PC-3 (cell line): ENCODE results near the gene ENO3. TPM values are rescaled to one million over a fixed set of nuclear protein-coding genes. Genes with fewer than 3 reads are reported as not detected.

Experiments
- ATAC-seq: fragments of 200-7000 bp; cut with Tn5 transposase; 2 replicates; pipeline ENCODE4 v1.9.1; 2020; ENCODE audit warnings: mild to moderate bottlenecking, moderate library complexity
- BruUV-seq: library from RNA; stranded (reverse); fragments of 400-500 nt; replicated peaks from 2 replicates; lab custom pipeline; 2021; lab: Mats Ljungman, UMichigan
- CTCF ChIA-PET: fragments of 300-600 bp; sonication (Branson Sonifier 250); formaldehyde crosslinking; loops from one replicate; lab custom pipeline; 2022; ENCODE audit warnings: antibody characterized with exemption; lab: Charles Lee
- POLR2A ChIA-PET: fragments of 300-600 bp; sonication (Branson Sonifier 250); formaldehyde crosslinking; loops from one replicate; lab custom pipeline; 2022; ENCODE audit warnings: antibody characterized with exemption; ENCODE audit not compliant: unreplicated experiment; lab: Charles Lee
- DNase-seq: peaks from one replicate; pipeline ENCODE4 v3.0.0-alpha.2; 2015
- H2AFZ ChIP-seq: fragments of 300-600 bp; sonication (generic); 2 replicates; pipeline ENCODE4 v1.6.0; 2016; ENCODE audit warnings: antibody characterized with exemption, low read length
- H3F3A ChIP-seq: fragments of 300-600 bp; sonication (generic); one replicate; pipeline ENCODE4 v1.6.0; 2017; ENCODE audit warnings: antibody characterized with exemption, low read length, control low read depth, mild to moderate bottlenecking; ENCODE audit not compliant: unreplicated experiment
- H3K27ac ChIP-seq: fragments of 300-600 bp; sonication (generic); 2 replicates; pipeline ENCODE4 v1.5.1; 2016; ENCODE audit warnings: mild to moderate bottlenecking, low read length
- H3K27me3 ChIP-seq: fragments of 300-600 bp; sonication (generic); 2 replicates; pipeline ENCODE4 v1.6.1; 2016; ENCODE audit warnings: low read length, mixed read lengths
- H3K36me3 ChIP-seq: fragments of 300-600 bp; sonication (generic); 2 replicates; pipeline ENCODE4 v1.6.1; 2016; ENCODE audit warnings: low read depth, mixed run types, low read length, mixed read lengths
- H3K4me1 ChIP-seq: fragments of 300-600 bp; sonication (generic); 2 replicates; pipeline ENCODE4 v1.5.1; 2016; ENCODE audit warnings: low read length; ENCODE audit not compliant: insufficient read depth
- H3K4me2 ChIP-seq: fragments of 300-600 bp; sonication (generic); 2 replicates; pipeline ENCODE4 v1.6.0; 2016; ENCODE audit warnings: low read length
- H3K4me3 ChIP-seq: fragments of 300-600 bp; sonication (generic); 2 replicates; pipeline ENCODE4 v1.5.1; 2016; ENCODE audit warnings: mild to moderate bottlenecking, low read length, mixed read lengths
- H3K79me2 ChIP-seq: fragments of 300-600 bp; sonication (generic); 2 replicates; pipeline ENCODE4 v1.6.1; 2017; ENCODE audit warnings: low read length, mixed read lengths
- H3K9ac ChIP-seq: fragments of 300-600 bp; sonication (generic); 2 replicates; pipeline ENCODE4 v1.6.0; 2016; ENCODE audit warnings: mild to moderate bottlenecking, low read length
- H3K9me2 ChIP-seq: fragments of 300-600 bp; sonication (generic); replicated peaks from 2 replicates; pipeline ENCODE4 v1.6.1; 2016; ENCODE audit warnings: mixed run types, low read length, mixed read lengths
- H3K9me3 ChIP-seq: fragments of 300-600 bp; sonication (generic); 2 replicates; pipeline ENCODE4 v1.6.1; 2016; ENCODE audit warnings: low read length, mixed read lengths
- H4K20me1 ChIP-seq: fragments of 300-600 bp; sonication (generic); 2 replicates; pipeline ENCODE4 v1.6.1; 2016; ENCODE audit warnings: low read length, mixed read lengths
- EZH2 ChIP-seq: fragments of 300-600 bp; sonication (generic); IDR thresholded peaks from one replicate; pipeline ENCODE4 v1.6.1; 2017; ENCODE audit warnings: antibody characterized with exemption, mild to moderate bottlenecking, low read length; ENCODE audit not compliant: unreplicated experiment
- EZH2phosphoT487 ChIP-seq: fragments of 300-600 bp; sonication (generic); IDR thresholded peaks from 2 replicates; pipeline ENCODE4 v1.6.1; 2018; ENCODE audit warnings: mild to moderate bottlenecking, antibody characterized with exemption, low read length, borderline replicate concordance
- intact Hi-C: fragments of 100-400 bp; cut with micrococcal nuclease; formaldehyde crosslinking; loops from 2 replicates; pipeline ENCODE4 v1.9.0; 2023
- total RNA-seq: library from RNA; depleted of rRNA; stranded (reverse); fragments of >200 nt; gene quantifications from 2 replicates; pipeline ENCODE4 v1.2.3, GENCODE V29; 2014
- TF ChIP-seq, protein P1 (sequence below): fragments of 300-600 bp; sonication (generic); conservative IDR thresholded peaks from 2 replicates; pipeline ENCODE4 v1.5.1; 2017; ENCODE audit warnings: antibody characterized with exemption, low read depth, mild to moderate bottlenecking, low read length

The ENO3 gene
- total RNA-seq, 1 experiment from 2014 or later, result 2.4 TPM

DNA sequence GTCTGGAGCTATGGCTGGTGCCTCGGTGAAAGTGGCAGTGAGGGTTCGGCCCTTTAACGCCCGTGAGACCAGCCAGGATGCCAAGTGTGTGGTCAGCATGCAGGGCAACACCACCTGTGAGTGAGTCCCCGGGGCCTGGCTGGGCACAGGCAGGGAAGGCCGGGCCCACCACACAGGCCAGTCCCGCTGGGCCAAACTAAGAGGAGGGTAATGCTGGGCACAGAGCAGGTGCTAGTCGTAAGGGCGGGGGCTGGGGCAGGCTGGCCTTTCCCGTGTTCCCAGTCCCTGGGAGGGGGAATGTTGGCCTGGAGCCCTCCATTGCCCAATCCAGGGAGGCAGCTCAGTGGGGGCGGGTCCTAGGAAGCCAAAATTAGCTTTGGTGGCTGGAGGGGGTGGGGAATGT lies 49.3 kb downstream of the ENO3 start:
- no peaks in the 10 kb centered on the region for H3K9me2 ChIP-seq
- ATAC-seq, result no peak
- H3K9ac ChIP-seq, result no peak overlapping the region
- H3K4me1 ChIP-seq, result 0 out of 2 replicates have a peak, but pooled peaks cover 9% of the 10 kb centered on the region
- no TSS peak for BruUV-seq
- no peaks in the 10 kb centered on the region for H3F3A ChIP-seq
- TF ChIP-seq EZH2phosphoT487 (no peak), EZH2 (no peak)
- TF ChIP-seq, protein P1, sequence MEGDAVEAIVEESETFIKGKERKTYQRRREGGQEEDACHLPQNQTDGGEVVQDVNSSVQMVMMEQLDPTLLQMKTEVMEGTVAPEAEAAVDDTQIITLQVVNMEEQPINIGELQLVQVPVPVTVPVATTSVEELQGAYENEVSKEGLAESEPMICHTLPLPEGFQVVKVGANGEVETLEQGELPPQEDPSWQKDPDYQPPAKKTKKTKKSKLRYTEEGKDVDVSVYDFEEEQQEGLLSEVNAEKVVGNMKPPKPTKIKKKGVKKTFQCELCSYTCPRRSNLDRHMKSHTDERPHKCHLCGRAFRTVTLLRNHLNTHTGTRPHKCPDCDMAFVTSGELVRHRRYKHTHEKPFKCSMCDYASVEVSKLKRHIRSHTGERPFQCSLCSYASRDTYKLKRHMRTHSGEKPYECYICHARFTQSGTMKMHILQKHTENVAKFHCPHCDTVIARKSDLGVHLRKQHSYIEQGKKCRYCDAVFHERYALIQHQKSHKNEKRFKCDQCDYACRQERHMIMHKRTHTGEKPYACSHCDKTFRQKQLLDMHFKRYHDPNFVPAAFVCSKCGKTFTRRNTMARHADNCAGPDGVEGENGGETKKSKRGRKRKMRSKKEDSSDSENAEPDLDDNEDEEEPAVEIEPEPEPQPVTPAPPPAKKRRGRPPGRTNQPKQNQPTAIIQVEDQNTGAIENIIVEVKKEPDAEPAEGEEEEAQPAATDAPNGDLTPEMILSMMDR, result no peak
- no peaks in the 10 kb centered on the region for H3K27me3 ChIP-seq
- POLR2A ChIA-PET, result no interaction called here
- intact Hi-C loops, result no loop called here
- H3K27ac ChIP-seq, result no peak overlapping the region
- no peaks in the 10 kb centered on the region for H3K9me3 ChIP-seq
- no peaks in the 10 kb centered on the region for H4K20me1 ChIP-seq
- peaks cover 9% of the 10 kb centered on the region for H3K36me3 ChIP-seq
- peaks cover 27% of the 10 kb centered on the region for H3K79me2 ChIP-seq
- no peak for DNase-seq
- no peak overlapping the region for H3K4me3 ChIP-seq
- H3K4me2 ChIP-seq, result no peak overlapping the region
- CTCF ChIA-PET, result no interaction called here
- no peak overlapping the region for H2AFZ ChIP-seq

DNA sequence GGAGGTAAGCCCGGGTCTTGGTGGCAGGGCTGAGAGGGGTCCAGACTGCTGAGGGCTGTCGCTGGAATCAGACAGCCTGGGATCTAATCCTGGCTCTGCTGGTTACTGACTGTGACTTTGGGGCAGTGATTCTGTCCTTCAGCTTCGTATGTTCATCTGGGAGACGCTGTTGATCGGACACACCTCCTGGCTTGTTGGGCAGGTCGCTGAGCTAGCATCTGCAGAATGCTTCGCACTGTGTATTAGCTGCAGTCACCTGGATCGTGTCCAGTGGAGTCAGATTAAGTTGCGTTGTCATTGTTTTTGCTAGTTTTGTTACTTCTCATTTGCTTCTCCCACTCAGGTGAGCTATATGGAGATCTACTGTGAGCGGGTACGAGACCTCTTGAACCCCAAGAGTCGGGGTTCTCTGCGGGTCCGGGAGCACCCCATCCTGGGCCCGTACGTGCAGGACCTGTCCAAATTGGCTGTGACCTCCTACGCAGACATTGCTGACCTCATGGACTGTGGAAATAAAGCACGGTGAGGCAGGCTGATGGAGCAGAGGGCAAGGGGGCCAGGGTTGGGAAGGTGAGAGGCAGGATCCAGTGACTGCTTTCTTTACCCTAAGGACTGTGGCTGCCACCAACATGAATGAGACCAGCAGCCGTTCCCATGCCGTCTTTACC lies 51.3 kb downstream of the ENO3 start:
- BruUV-seq, result no TSS peak
- ATAC-seq (no peak), DNase-seq (no peak)
- H3K4me2 ChIP-seq, result no peak overlapping the region
- intact Hi-C loops, result no loop called here
- TF ChIP-seq, protein P1, result no peak
- TF ChIP-seq EZH2 (no peak), EZH2phosphoT487 (no peak)
- no peaks in the 10 kb centered on the region for H3K9me2 ChIP-seq
- H2AFZ ChIP-seq, result no peak overlapping the region
- H3K9me3 ChIP-seq, result no peaks in the 10 kb centered on the region
- peaks cover 27% of the 10 kb centered on the region for H3K79me2 ChIP-seq
- H3K36me3 ChIP-seq, result peaks cover 9% of the 10 kb centered on the region
- CTCF ChIA-PET, result no interaction called here
- no peaks in the 10 kb centered on the region for H3F3A ChIP-seq
- 0 out of 2 replicates have a peak, but pooled peaks cover 9% of the 10 kb centered on the region for H3K4me1 ChIP-seq
- H3K27me3 ChIP-seq, result no peaks in the 10 kb centered on the region
- no peaks in the 10 kb centered on the region for H4K20me1 ChIP-seq
- POLR2A ChIA-PET, result no interaction called here
- no peak overlapping the region for H3K27ac ChIP-seq
- H3K9ac ChIP-seq, result no peak overlapping the region
- no peak overlapping the region for H3K4me3 ChIP-seq

DNA sequence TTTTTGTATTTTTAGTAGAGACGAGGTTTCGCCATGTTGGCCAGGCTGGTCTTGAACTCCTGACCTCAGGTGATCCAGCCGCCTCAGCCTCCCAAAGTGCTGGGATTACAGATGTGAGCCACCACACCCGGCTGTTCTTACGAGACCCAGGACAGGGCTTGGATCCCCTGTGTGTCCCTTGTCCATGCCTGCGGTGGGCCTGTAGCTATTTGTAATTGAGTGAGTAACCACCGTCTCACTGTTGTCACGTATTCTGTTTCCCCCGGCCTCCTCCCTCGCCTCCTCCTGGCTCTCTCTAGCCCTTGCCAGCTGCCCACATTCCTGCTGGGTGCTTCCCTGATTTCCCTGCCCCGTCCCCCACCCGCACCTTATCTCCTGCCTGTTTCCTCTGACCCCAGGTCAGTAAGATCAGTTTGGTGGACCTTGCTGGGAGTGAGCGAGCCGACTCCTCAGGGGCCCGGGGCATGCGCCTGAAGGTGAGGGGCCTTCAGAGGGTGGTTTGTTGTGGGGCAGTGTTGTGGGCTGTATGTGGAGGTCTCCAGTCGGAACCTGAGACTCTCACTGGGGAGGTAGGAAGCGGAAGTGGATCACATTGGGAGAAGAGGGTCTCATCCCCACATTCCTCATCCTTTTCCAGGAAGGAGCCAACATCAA lies 52.4 kb downstream of the ENO3 start:
- Histone ChIP-seq H4K20me1 (no peaks in the 10 kb centered on the region), H3K9me3 (no peaks in the 10 kb centered on the region), H3K9ac (no peak overlapping the region), H3K4me2 (no peak overlapping the region), H3K9me2 (no peaks in the 10 kb centered on the region), H3K4me3 (no peak overlapping the region), H3K36me3 (peaks cover 9% of the 10 kb centered on the region), H3F3A (no peaks in the 10 kb centered on the region), H3K27ac (no peak overlapping the region), H3K79me2 (peaks cover 23% of the 10 kb centered on the region), H3K27me3 (no peaks in the 10 kb centered on the region), H3K4me1 (0 out of 2 replicates have a peak, but pooled peaks cover 9% of the 10 kb centered on the region), H2AFZ (no peak overlapping the region)
- TF ChIP-seq EZH2, result no peak
- TF ChIP-seq, protein P1, result no peak
- TF ChIP-seq EZH2phosphoT487, result no peak
- ChIA-PET CTCF (no interaction called here), POLR2A (no interaction called here)
- ATAC-seq, result no peak
- no TSS peak for BruUV-seq
- no peak for DNase-seq
- intact Hi-C loops, result no loop called here
